Sigmoid colon (tissue), 4 donors: ENCODE data around the gene IDI2.

Experiments
- CTCF ChIP-seq, 4 experiments: fragments of 450-650 bp in 3 of 4; fragments of 200-600 bp in 1 of 4; IDR thresholded peaks; one replicate each; pipeline ENCODE4 v1.5.1; 2016 to 2019; ENCODE audit warnings: antibody characterized with exemption in 4 of 4, mild to moderate bottlenecking in 3 of 4, moderate library complexity in 2 of 4
- EP300 ChIP-seq, 4 donors: sonication (generic); formaldehyde crosslinking; IDR thresholded peaks; one replicate each; pipeline ENCODE4 v1.6.1; 2017; ENCODE audit warnings: antibody characterized with exemption in 4 of 4

GRCh38 chr10:1006573-1006972 lies 19.1 kb downstream of the IDI2 start:
- TF ChIP-seq CTCF (IDR thresholded peaks at IDR 0.05) (no peak), EP300 (IDR thresholded peaks at IDR 0.05) (no peak)
